B cell (primary cell): ENCODE measurements around the gene HTR2A.

Experiments
- EZH2 ChIP-seq: IDR thresholded peaks from 2 replicates; pipeline ENCODE4 v1.6.1; 2012; ENCODE audit warnings: borderline replicate concordance, low read depth, mild to moderate bottlenecking, moderate library complexity, low read length; ENCODE audit not compliant: insufficient read depth, poor library complexity, severe bottlenecking
- TF ChIP-seq, protein P1 (sequence below): fragments of 200-600 bp; IDR thresholded peaks from one replicate; pipeline ENCODE4 v1.8.0; 2022; ENCODE audit warnings: antibody characterized with exemption, mild to moderate bottlenecking

DNA sequence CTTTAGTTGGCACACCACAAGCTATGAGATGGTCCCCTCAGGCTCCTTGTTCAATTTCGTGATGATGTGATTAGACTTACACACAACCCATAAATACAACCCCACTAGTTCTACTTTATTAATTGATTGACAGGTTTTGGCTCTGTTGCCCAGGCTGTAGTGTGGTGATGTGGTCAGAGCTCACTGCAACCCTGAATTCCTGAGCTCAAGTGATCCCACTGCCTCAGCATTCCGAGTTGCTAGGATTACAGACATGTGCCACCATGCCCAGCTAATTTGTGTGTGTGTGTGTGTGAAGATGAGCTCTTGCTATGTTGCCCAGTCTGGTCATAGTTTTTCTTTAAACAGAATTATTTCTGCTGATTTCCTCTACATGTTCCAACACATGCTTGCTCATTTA is 17.5 kb upstream of the HTR2A start:
- TF ChIP-seq, protein P1, sequence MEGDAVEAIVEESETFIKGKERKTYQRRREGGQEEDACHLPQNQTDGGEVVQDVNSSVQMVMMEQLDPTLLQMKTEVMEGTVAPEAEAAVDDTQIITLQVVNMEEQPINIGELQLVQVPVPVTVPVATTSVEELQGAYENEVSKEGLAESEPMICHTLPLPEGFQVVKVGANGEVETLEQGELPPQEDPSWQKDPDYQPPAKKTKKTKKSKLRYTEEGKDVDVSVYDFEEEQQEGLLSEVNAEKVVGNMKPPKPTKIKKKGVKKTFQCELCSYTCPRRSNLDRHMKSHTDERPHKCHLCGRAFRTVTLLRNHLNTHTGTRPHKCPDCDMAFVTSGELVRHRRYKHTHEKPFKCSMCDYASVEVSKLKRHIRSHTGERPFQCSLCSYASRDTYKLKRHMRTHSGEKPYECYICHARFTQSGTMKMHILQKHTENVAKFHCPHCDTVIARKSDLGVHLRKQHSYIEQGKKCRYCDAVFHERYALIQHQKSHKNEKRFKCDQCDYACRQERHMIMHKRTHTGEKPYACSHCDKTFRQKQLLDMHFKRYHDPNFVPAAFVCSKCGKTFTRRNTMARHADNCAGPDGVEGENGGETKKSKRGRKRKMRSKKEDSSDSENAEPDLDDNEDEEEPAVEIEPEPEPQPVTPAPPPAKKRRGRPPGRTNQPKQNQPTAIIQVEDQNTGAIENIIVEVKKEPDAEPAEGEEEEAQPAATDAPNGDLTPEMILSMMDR, result no peak
- no peak for TF ChIP-seq EZH2
